ENCODE measurements around the gene PYHIN1.
A peak's percentile ranks its signal among the peaks of the same experiment; 100 is the strongest.
"Not testable (repeated sequence)": the region's sequence is repeated elsewhere in the genome, so short reads cannot be mapped to it uniquely, and the experiment has no call there.

PYHIN1 gene

GRCh38 chr1:159000070-159000409 lies 68.7 kb downstream of the PYHIN1 start:
- no peak for DNase-seq (ENCODE audit: low read depth)
- no peak overlapping the region for H3K4me3 ChIP-seq (ENCODE audit: low read depth, low read length)

GRCh38 chr1:159000625-159001024 lies 69.3 kb downstream of the PYHIN1 start:
- no peak overlapping the region for H3K4me3 ChIP-seq (ENCODE audit: low read depth, low read length)
- TF ChIP-seq POLR2A (IDR thresholded peaks at IDR 0.05; ENCODE audit: extremely low read depth, insufficient read length) (no peak), CTCF (IDR thresholded peaks at IDR 0.05; ENCODE audit: low read depth, low read length) (no peak), MYC (IDR thresholded peaks at IDR 0.05; ENCODE audit: low read depth, low read length) (no peak), MAX (IDR thresholded peaks at IDR 0.05; ENCODE audit: low read depth, low read length) (no peak)
- DNase-seq (ENCODE audit: low read depth): no peak

More at GRCh38 chr1:159000070-159000409, 68.7 kb downstream of the PYHIN1 start:
- no peak for TF ChIP-seq MAX (IDR thresholded peaks at IDR 0.05; ENCODE audit: low read depth, low read length)
- TF ChIP-seq POLR2A (IDR thresholded peaks at IDR 0.05; ENCODE audit: extremely low read depth, insufficient read length): no peak
- TF ChIP-seq CTCF (IDR thresholded peaks at IDR 0.05; ENCODE audit: low read depth, low read length): no peak
- TF ChIP-seq MYC (IDR thresholded peaks at IDR 0.05; ENCODE audit: low read depth, low read length): no peak

- no peak for DNase-seq (ENCODE audit: low read depth)
- no peak overlapping the region for H3K4me3 ChIP-seq (ENCODE audit: low read depth, low read length)
- no peak for TF ChIP-seq MYC (IDR thresholded peaks at IDR 0.05; ENCODE audit: low read depth, low read length)
Observed at GRCh38 chr1:159005161-159005560, 73.8 kb downstream of the PYHIN1 start.

GRCh38 chr1:159005676-159006075 lies 74.3 kb downstream of the PYHIN1 start:
- H3K4me3 ChIP-seq (ENCODE audit: low read depth, low read length): no peak overlapping the region

GRCh38 chr1:159006210-159006807 lies 75.0 kb downstream of the PYHIN1 start:
- H3K4me3 ChIP-seq (ENCODE audit: low read depth, low read length); DNase-seq (ENCODE audit: low read depth): not testable (repeated sequence)

More at GRCh38 chr1:159005676-159006075, 74.3 kb downstream of the PYHIN1 start:
- TF ChIP-seq CTCF (IDR thresholded peaks at IDR 0.05; ENCODE audit: low read depth, low read length): no peak
- DNase-seq (ENCODE audit: low read depth): no peak

- DNase-seq (ENCODE audit: low read depth): peak; percentile 63
- H3K4me3 ChIP-seq (ENCODE audit: low read depth, low read length): no peak overlapping the region
- TF ChIP-seq MAX (IDR thresholded peaks at IDR 0.05; ENCODE audit: low read depth, low read length): no peak
- TF ChIP-seq MYC (IDR thresholded peaks at IDR 0.05; ENCODE audit: low read depth, low read length): no peak
- TF ChIP-seq POLR2A (IDR thresholded peaks at IDR 0.05; ENCODE audit: extremely low read depth, insufficient read length): no peak
- TF ChIP-seq CTCF (IDR thresholded peaks at IDR 0.05; ENCODE audit: low read depth, low read length): no peak
Observed at GRCh38 chr1:159007726-159008125, 76.4 kb downstream of the PYHIN1 start.

- peak; percentile 33; the same call in 1 of the 2 replicates for TF ChIP-seq MAX (IDR thresholded peaks at IDR 0.05; ENCODE audit: low read depth, low read length)
- TF ChIP-seq CTCF (IDR thresholded peaks at IDR 0.05; ENCODE audit: low read depth, low read length): no peak
- no peak for TF ChIP-seq POLR2A (IDR thresholded peaks at IDR 0.05; ENCODE audit: extremely low read depth, insufficient read length)
- peak; percentile 63 for TF ChIP-seq MYC (IDR thresholded peaks at IDR 0.05; ENCODE audit: low read depth, low read length)
- peak overlapping the region; percentile 65 for H3K4me3 ChIP-seq (ENCODE audit: low read depth, low read length)
- DNase-seq (ENCODE audit: low read depth): peak; percentile 84
Observed at GRCh38 chr1:159008744-159009188, 77.4 kb downstream of the PYHIN1 start.

Measured in NB4 (cell line).